Measurements from ENCODE around the gene ZNF646. TPM values are rescaled to one million over a fixed set of nuclear protein-coding genes. Genes with fewer than 3 reads are reported as not detected.

The ZNF646 gene
- total and polyA plus RNA-seq, 8 donors = 3.9 to 12.6 (median 7.0) TPM

- intact Hi-C loops (cut with DNase I) = no loop called here
- ATAC-seq (no peak), FAIRE-seq (no peak), DNase-seq (no peak)
- no peak for TF ChIP-seq CTCF (IDR thresholded peaks at IDR 0.05)
- H3K9me3 ChIP-seq = no peaks in the 10 kb centered on the region
- H3K4me3 ChIP-seq = no peak overlapping the region
- 78 to 84% methylated on average over 10 of the region's 10 CpGs for WGBS, 2 donors
- H3K36me3 ChIP-seq = peaks cover under 1 to 24% (median 8%) of the 10 kb centered on the region in 3 donors
- H3K4me1 ChIP-seq = no peaks in the 10 kb centered on the region
- no peaks in the 10 kb centered on the region for H3K27me3 ChIP-seq
- H3K27ac ChIP-seq = no peak overlapping the region
Observed at GRCh38 chr16:31042866-31043265, 31.4 kb upstream of the ZNF646 start.

- FAIRE-seq (no peak), DNase-seq (no peak), ATAC-seq (no peak)
- TF ChIP-seq CTCF (IDR thresholded peaks at IDR 0.05) = no peak
- Histone ChIP-seq H3K4me1 (no peaks in the 10 kb centered on the region), H3K27me3 (no peaks in the 10 kb centered on the region), H3K9me3 (no peaks in the 10 kb centered on the region), H3K27ac (no peak overlapping the region), H3K4me3 (no peak overlapping the region), H3K36me3 (peaks cover 0 to 19% (median 5%) of the 10 kb centered on the region in 3 donors)
- whole genome bisulfite sequencing, 2 donors = 81 to 88% methylated on average over 1 of the region's 1 CpG
- intact Hi-C loops (cut with DNase I) = no loop called here
Observed at GRCh38 chr16:31043352-31043751, 30.9 kb upstream of the ZNF646 start.

- ATAC-seq = no peak
- H3K27me3 ChIP-seq = no peaks in the 10 kb centered on the region
- intact Hi-C loops (cut with DNase I) = no loop called here
- no peak for FAIRE-seq
- H3K27ac ChIP-seq = no peak overlapping the region
- H3K36me3 ChIP-seq = peaks cover 0 to 16% (median 3%) of the 10 kb centered on the region in 3 donors
- H3K4me3 ChIP-seq = no peak overlapping the region
- H3K4me1 ChIP-seq = no peaks in the 10 kb centered on the region
- DNase-seq = no peak
- no peaks in the 10 kb centered on the region for H3K9me3 ChIP-seq
- 92 to 96% methylated on average over 4 of the region's 4 CpGs for WGBS, 2 donors
- no peak for TF ChIP-seq CTCF (IDR thresholded peaks at IDR 0.05)
Observed at GRCh38 chr16:31043898-31044481, 30.2 kb upstream of the ZNF646 start.

GRCh38 chr16:31050280-31051030 lies 23.8 kb upstream of the ZNF646 start:
- Histone ChIP-seq H3K27ac (no peak overlapping the region), H3K4me3 (no peak overlapping the region), H3K9me3 (no peaks in the 10 kb centered on the region), H3K4me1 (no peaks in the 10 kb centered on the region), H3K36me3 (no peaks in the 10 kb centered on the region), H3K27me3 (no peaks in the 10 kb centered on the region)
- 67 to 81% methylated on average over 10 of the region's 10 CpGs for WGBS, 2 donors
- intact Hi-C loops (cut with DNase I) = no loop called here
- FAIRE-seq (no peak), DNase-seq (no peak), ATAC-seq (no peak)
- TF ChIP-seq CTCF (IDR thresholded peaks at IDR 0.05) = no peak

GRCh38 chr16:31052114-31052513 lies 22.1 kb upstream of the ZNF646 start:
- H3K27me3 ChIP-seq = no peaks in the 10 kb centered on the region
- no peaks in the 10 kb centered on the region for H3K4me1 ChIP-seq
- no peak overlapping the region for H3K4me3 ChIP-seq
- DNase-seq = no peak
- TF ChIP-seq CTCF (IDR thresholded peaks at IDR 0.05) = no peak
- no peaks in the 10 kb centered on the region for H3K36me3 ChIP-seq
- peak in 3 of 4 donors; percentile 15 to 65 (median 64) for ATAC-seq
- no peak for FAIRE-seq
- intact Hi-C loops (cut with DNase I) = no loop called here
- H3K27ac ChIP-seq = no peak overlapping the region
- no peaks in the 10 kb centered on the region for H3K9me3 ChIP-seq
- 58 to 77% methylated on average over 2 of the region's 2 CpGs for WGBS, 2 donors
